ENCODE results near the gene CATSPERZ. TPM values are rescaled to one million over a fixed set of nuclear protein-coding genes. Genes with fewer than 3 reads are reported as not detected.
A peak's percentile ranks its signal among the peaks of the same experiment; 100 is the strongest.

The CATSPERZ gene
- total and polyA plus RNA-seq, 9 of the 15 experiments (the other 6 are each of a cell fraction or from before 2014, with no cell fraction given) = 0.86 to 8.5 (median 3.5) TPM

- TF ChIP-seq ZNF639 (CRISPR knock-in tag; conservative IDR thresholded peaks at IDR 0.05 in 1 of 2, IDR thresholded peaks at IDR 0.05 in 1 of 2) (peak in 1 of 2 experiments; percentile 80; a peak in 2 of 4 replicates), MED1 (CRISPR knock-in tag; IDR thresholded peaks at IDR 0.05; ENCODE audit: borderline replicate concordance) (no peak), MYC (IDR thresholded peaks at IDR 0.05; ENCODE audit: low read depth, low read length) (peak; percentile 89), MYC (CRISPR knock-in tag; IDR thresholded peaks at IDR 0.05; ENCODE audit: borderline replicate concordance, low read depth) (peak; percentile 42; the same call in 1 of the 2 replicates), FOXM1 (IDR thresholded peaks at IDR 0.05; ENCODE audit: low read depth) (no peak), FOXM1 (CRISPR knock-in tag; IDR thresholded peaks at IDR 0.05; ENCODE audit: low read depth) (0 out of 2 replicates have a peak, but pooled peaks have one; percentile 46), CC2D1A (IDR thresholded peaks at IDR 0.05) (no peak)
- TF ChIP-seq, protein P1, sequence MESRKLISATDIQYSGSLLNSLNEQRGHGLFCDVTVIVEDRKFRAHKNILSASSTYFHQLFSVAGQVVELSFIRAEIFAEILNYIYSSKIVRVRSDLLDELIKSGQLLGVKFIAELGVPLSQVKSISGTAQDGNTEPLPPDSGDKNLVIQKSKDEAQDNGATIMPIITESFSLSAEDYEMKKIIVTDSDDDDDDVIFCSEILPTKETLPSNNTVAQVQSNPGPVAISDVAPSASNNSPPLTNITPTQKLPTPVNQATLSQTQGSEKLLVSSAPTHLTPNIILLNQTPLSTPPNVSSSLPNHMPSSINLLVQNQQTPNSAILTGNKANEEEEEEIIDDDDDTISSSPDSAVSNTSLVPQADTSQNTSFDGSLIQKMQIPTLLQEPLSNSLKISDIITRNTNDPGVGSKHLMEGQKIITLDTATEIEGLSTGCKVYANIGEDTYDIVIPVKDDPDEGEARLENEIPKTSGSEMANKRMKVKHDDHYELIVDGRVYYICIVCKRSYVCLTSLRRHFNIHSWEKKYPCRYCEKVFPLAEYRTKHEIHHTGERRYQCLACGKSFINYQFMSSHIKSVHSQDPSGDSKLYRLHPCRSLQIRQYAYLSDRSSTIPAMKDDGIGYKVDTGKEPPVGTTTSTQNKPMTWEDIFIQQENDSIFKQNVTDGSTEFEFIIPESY (CRISPR knock-in tag; IDR thresholded peaks at IDR 0.05) = peak; percentile 52
- TF ChIP-seq, protein P2, sequence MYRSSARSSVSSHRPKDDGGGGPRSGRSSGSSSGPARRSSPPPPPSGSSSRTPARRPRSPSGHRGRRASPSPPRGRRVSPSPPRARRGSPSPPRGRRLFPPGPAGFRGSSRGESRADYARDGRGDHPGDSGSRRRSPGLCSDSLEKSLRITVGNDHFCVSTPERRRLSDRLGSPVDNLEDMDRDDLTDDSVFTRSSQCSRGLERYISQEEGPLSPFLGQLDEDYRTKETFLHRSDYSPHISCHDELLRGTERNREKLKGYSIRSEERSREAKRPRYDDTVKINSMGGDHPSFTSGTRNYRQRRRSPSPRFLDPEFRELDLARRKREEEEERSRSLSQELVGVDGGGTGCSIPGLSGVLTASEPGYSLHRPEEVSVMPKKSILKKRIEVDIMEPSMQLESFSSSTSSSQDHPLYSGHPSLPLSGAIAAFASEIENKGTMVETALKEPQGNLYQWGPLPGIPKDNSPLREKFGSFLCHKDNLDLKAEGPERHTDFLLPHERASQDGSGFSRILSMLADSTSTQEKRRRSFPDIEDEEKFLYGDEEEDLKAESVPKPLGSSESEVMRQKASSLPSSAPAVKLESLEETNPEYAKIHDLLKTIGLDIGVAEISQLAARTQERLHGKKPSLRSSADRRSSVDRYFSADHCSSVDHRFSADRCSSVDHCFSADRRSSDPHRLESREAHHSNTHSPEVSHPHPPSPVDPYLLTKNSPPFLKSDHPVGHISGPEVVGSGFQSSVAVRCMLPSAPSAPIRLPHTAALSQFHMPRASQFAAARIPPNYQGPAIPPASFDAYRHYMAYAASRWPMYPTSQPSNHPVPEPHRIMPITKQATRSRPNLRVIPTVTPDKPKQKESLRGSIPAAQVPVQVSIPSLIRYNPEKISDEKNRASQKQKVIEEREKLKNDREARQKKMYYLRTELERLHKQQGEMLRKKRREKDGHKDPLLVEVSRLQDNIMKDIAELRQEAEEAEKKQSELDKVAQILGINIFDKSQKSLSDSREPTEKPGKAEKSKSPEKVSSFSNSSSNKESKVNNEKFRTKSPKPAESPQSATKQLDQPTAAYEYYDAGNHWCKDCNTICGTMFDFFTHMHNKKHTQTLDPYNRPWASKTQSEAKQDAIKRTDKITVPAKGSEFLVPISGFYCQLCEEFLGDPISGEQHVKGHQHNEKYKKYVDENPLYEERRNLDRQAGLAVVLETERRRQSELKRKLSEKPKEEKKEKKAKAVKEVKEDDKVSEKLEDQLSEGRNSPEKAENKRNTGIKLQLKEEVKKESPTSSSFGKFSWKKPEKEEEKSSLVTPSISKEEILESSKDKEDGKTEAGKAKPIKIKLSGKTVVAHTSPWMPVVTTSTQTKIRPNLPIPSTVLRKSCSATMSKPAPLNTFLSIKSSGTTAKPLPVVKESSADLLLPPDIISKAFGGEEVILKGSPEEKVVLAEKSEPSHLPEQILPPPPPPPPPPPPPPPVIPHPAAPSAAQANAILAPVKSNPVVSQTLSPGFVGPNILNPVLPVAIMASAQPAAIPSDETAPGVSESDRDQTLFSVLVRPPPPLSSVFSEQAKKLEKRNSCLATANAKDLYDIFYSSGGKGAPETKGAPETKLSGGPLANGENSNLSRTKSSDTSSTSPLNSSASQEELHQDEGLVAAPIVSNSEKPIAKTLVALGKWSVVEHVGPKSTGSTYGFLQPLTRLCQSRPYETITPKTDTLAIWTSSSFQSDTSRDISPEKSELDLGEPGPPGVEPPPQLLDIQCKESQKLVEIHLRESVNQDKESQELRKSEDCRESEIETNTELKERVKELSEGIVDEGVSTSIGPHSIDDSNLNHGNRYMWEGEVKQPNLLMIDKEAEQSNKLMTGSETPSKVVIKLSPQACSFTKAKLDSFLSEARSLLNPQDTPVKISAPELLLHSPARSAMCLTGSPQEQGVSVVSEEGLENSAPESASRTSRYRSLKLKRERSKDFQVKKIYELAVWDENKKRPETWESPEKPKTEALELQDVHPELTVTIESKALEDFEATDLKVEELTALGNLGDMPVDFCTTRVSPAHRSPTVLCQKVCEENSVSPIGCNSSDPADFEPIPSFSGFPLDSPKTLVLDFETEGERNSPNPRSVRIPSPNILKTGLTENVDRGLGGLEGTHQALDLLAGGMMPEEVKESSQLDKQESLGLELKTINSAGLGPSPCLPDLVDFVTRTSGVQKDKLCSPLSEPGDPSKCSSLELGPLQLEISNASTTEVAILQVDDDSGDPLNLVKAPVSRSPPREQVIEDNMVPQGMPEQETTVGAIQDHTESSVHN (IDR thresholded peaks at IDR 0.05; ENCODE audit: borderline replicate concordance in 1 of 2, low read depth in 1 of 2) = no peak
- TF ChIP-seq, protein P3, sequence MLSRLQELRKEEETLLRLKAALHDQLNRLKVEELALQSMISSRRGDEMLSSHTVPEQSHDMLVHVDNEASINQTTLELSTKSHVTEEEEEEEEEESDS (CRISPR knock-in tag; IDR thresholded peaks at IDR 0.05) = no peak
Measured at GRCh38 chr11:64305691-64306562, 5.8 kb downstream of the CATSPERZ start (continued).
